H1 (cell line): Measurements from ENCODE around the gene ANAPC7. TPM values are rescaled to one million over a fixed set of nuclear protein-coding genes. Genes with fewer than 3 reads are reported as not detected.
A peak's percentile ranks its signal among the peaks of the same experiment; 100 is the strongest.

Experiments
- CTCF ChIA-PET: fragments of 300-600 bp; sonication (Branson Sonifier 250); formaldehyde crosslinking; loops from one replicate; lab custom pipeline; 2021; ENCODE audit not compliant: partially characterized antibody; lab: Charles Lee
- POLR2A ChIA-PET: fragments of 300-600 bp; sonication (Branson Sonifier 250); formaldehyde crosslinking; loops from one replicate; lab custom pipeline; 2021; ENCODE audit warnings: inconsistent platforms; ENCODE audit not compliant: partially characterized antibody; lab: Charles Lee
- DNase-seq, 2 experiments: peaks; one replicate each; pipeline versions ENCODE4 v3.0.0 to v3.0.0-alpha.2; 2010 to 2022; ENCODE audit warnings: low spot score in 2 of 2, low read depth in 1 of 2, mixed read lengths in 1 of 2
- FAIRE-seq: peaks from 2 replicates; lab custom pipeline; 2011; peaks lifted over from hg19 to GRCh38; lab: Jason Lieb, UNC
- H2AFZ ChIP-seq: 2 replicates; pipeline ENCODE4 v1.8.1; 2012; ENCODE audit warnings: low read length, inconsistent platforms
- H2AK5ac ChIP-seq: 2 replicates; pipeline ENCODE4 v1.6.1; 2013; ENCODE audit warnings: low read depth, low read length
- H2BK120ac ChIP-seq: replicated peaks from 2 replicates; pipeline ENCODE3; 2013; ENCODE audit warnings: low read depth, low read length, inconsistent platforms
- H2BK12ac ChIP-seq: 2 replicates; pipeline ENCODE4 v1.6.1; 2013; ENCODE audit warnings: low read depth, low read length
- H2BK15ac ChIP-seq: 2 replicates; pipeline ENCODE4 v1.6.1; 2013; ENCODE audit warnings: low read length
- H2BK20ac ChIP-seq: 2 replicates; pipeline ENCODE4 v1.6.1; 2013; ENCODE audit warnings: low read length
- H2BK5ac ChIP-seq: 2 replicates; pipeline ENCODE4 v1.6.1; 2013; ENCODE audit warnings: low read depth, low read length
- H3K14ac ChIP-seq: 2 replicates; pipeline ENCODE4 v1.6.1; 2013; ENCODE audit warnings: inconsistent platforms; ENCODE audit not compliant: insufficient read length
- H3K18ac ChIP-seq: 2 replicates; pipeline ENCODE4 v1.6.1; 2013; ENCODE audit warnings: low read length; ENCODE audit errors: extremely low read depth
- H3K23ac ChIP-seq: 2 replicates; pipeline ENCODE4 v1.6.1; 2013; ENCODE audit warnings: inconsistent platforms; ENCODE audit not compliant: insufficient read length
- H3K23me2 ChIP-seq: 2 replicates; pipeline ENCODE4 v1.6.1; 2013; ENCODE audit warnings: low read depth, low read length
- H3K27ac ChIP-seq: 2 replicates; pipeline ENCODE4 v1.6.1; 2011; ENCODE audit warnings: low read depth, low read length, inconsistent platforms
- H3K27me3 ChIP-seq, 4 experiments: replicated peaks in 1 of 4; 1 replicate in 1 of 4; 2 replicates in 3 of 4; pipeline versions ENCODE4 v1.6.1 to v1.8.1; 2011 to 2013; ENCODE audit warnings: low read length in 3 of 4, mild to moderate bottlenecking in 3 of 4, inconsistent platforms in 2 of 4, mixed read lengths in 2 of 4, moderate library complexity in 1 of 4; ENCODE audit not compliant: control insufficient read depth in 3 of 4, insufficient read depth in 3 of 4; ENCODE audit errors: extremely low read depth in 1 of 4
- H3K36me3 ChIP-seq, 4 experiments: 2 replicates each; pipeline versions ENCODE4 v1.6.1 to v1.8.1; 2011 to 2013; ENCODE audit warnings: mild to moderate bottlenecking in 4 of 4, low read length in 3 of 4, moderate library complexity in 2 of 4, control low read depth in 1 of 4, inconsistent platforms in 1 of 4; ENCODE audit not compliant: insufficient read depth in 4 of 4, control insufficient read depth in 2 of 4
- H3K4ac ChIP-seq: replicated peaks from 2 replicates; pipeline ENCODE3; 2013; ENCODE audit warnings: low read length, low read depth, mixed read lengths, inconsistent platforms; ENCODE audit not compliant: insufficient read length
- H3K4me1 ChIP-seq, 4 experiments: replicated peaks in 1 of 4; 1 replicate in 1 of 4; 2 replicates in 3 of 4; pipeline versions ENCODE4 v1.6.1 to v1.8.1; 2011 to 2013; ENCODE audit warnings: low read length in 3 of 4, inconsistent platforms in 2 of 4, mixed read lengths in 1 of 4; ENCODE audit not compliant: insufficient read depth in 4 of 4, control insufficient read depth in 3 of 4
- H3K4me2 ChIP-seq, 2 experiments: 2 replicates each; pipeline versions ENCODE4 v1.6.1 to v1.8.1; 2011 to 2013; ENCODE audit warnings: low read depth in 2 of 2, low read length in 2 of 2, control low read depth in 1 of 2, inconsistent platforms in 1 of 2, mild to moderate bottlenecking in 1 of 2; ENCODE audit not compliant: insufficient read depth in 1 of 2
- H3K4me3 ChIP-seq, 4 experiments: fragments of 200-600, 300-600 bp in 1 of 4; sonication (generic), shearing (Covaris generic), sonication (Bioruptor Twin) in 1 of 4; 2 replicates each; pipeline versions ENCODE4 v1.5.1 to v1.8.1; 2011 to 2016; ENCODE audit warnings: low read length in 4 of 4, low read depth in 3 of 4, control low read depth in 2 of 4, inconsistent platforms in 2 of 4, mild to moderate bottlenecking in 2 of 4, mixed read lengths in 1 of 4, moderate library complexity in 1 of 4; ENCODE audit not compliant: insufficient read depth in 2 of 4; ENCODE audit errors: extremely low read depth in 1 of 4
- H3K56ac ChIP-seq: replicated peaks from 2 replicates; pipeline ENCODE3; 2013; ENCODE audit warnings: low read depth, mild to moderate bottlenecking, mixed read lengths, low read length, inconsistent platforms; ENCODE audit not compliant: insufficient read length
- H3K79me1 ChIP-seq: 2 replicates; pipeline ENCODE4 v1.6.1; 2013; ENCODE audit warnings: low read depth, low read length, control low read depth
- H3K79me2 ChIP-seq, 2 experiments: 2 replicates each; pipeline versions ENCODE4 v1.6.1 to v1.8.1; 2012 to 2013; ENCODE audit warnings: low read length in 2 of 2, mild to moderate bottlenecking in 2 of 2, inconsistent platforms in 1 of 2; ENCODE audit not compliant: insufficient read depth in 2 of 2, control insufficient read depth in 1 of 2
- H3K9ac ChIP-seq, 4 experiments: replicated peaks in 1 of 4; 1 replicate in 1 of 4; 2 replicates in 3 of 4; pipeline versions ENCODE4 v1.6.1 to v1.8.1; 2011 to 2013; ENCODE audit warnings: low read depth in 3 of 4, low read length in 3 of 4, control low read depth in 2 of 4, mild to moderate bottlenecking in 2 of 4, moderate library complexity in 2 of 4, inconsistent platforms in 1 of 4; ENCODE audit errors: extremely low read depth in 1 of 4
- H3K9me3 ChIP-seq, 2 experiments: 2 replicates each; pipeline versions ENCODE4 v1.6.1 to v1.8.1; 2012 to 2013; ENCODE audit warnings: mild to moderate bottlenecking in 2 of 2, moderate library complexity in 2 of 2, control low read depth in 1 of 2, inconsistent platforms in 1 of 2, low read depth in 1 of 2, low read length in 1 of 2, mixed read lengths in 1 of 2; ENCODE audit not compliant: insufficient read depth in 2 of 2
- H4K20me1 ChIP-seq, 2 experiments: replicated peaks in 1 of 2; 2 replicates each; pipeline versions ENCODE3 to v1.8.1; 2011 to 2013; ENCODE audit warnings: inconsistent platforms in 2 of 2, low read length in 2 of 2, mild to moderate bottlenecking in 1 of 2; ENCODE audit not compliant: insufficient read depth in 2 of 2, control insufficient read depth in 1 of 2
- H4K5ac ChIP-seq: 2 replicates; pipeline ENCODE4 v1.6.1; 2013; ENCODE audit warnings: low read length, low read depth, mixed read lengths, inconsistent platforms; ENCODE audit not compliant: insufficient read length
- H4K8ac ChIP-seq: 2 replicates; pipeline ENCODE4 v1.8.0; 2013; ENCODE audit warnings: mild to moderate bottlenecking, moderate library complexity, low read length, inconsistent platforms; ENCODE audit not compliant: insufficient read depth; ENCODE audit errors: extremely low read depth
- H4K91ac ChIP-seq: replicated peaks from 2 replicates; pipeline ENCODE3; 2013; ENCODE audit warnings: low read length, mixed read lengths, inconsistent platforms; ENCODE audit not compliant: insufficient read length
- CHD1 ChIP-seq: IDR thresholded peaks from 2 replicates; pipeline ENCODE4 v1.6.1; 2012; ENCODE audit warnings: low read depth, low read length, improper control_type of control experiment
- CTCF ChIP-seq, 3 experiments: IDR thresholded peaks; 1 replicate in 2 of 3; 2 replicates in 1 of 3; pipeline versions ENCODE4 v1.5.1 to v1.6.1; 2011; ENCODE audit warnings: low read length in 3 of 3, mild to moderate bottlenecking in 3 of 3, inconsistent platforms in 2 of 3, low read depth in 1 of 3, moderate library complexity in 1 of 3; ENCODE audit not compliant: insufficient read depth in 1 of 3; ENCODE audit errors: control extremely low read depth in 1 of 3
- NANOG ChIP-seq: IDR thresholded peaks from 2 replicates; pipeline ENCODE4 v1.6.1; 2011; ENCODE audit warnings: low read length, low read depth, mild to moderate bottlenecking, inconsistent platforms; ENCODE audit not compliant: insufficient read depth, poor library complexity, severe bottlenecking
- POLR2AphosphoS5 ChIP-seq: IDR thresholded peaks from 2 replicates; pipeline ENCODE4 v1.6.1; 2011; ENCODE audit warnings: low read depth, low read length
- RAD21 ChIP-seq, 2 experiments: IDR thresholded peaks in 1 of 2; conservative IDR thresholded peaks in 1 of 2; 2 replicates each; pipeline ENCODE4 v1.6.1; 2011; ENCODE audit warnings: low read depth in 2 of 2, low read length in 2 of 2, improper control_type of control experiment in 1 of 2, inconsistent platforms in 1 of 2, mild to moderate bottlenecking in 1 of 2, moderate library complexity in 1 of 2
- RFX5 ChIP-seq: IDR thresholded peaks from 2 replicates; pipeline ENCODE4 v1.6.1; 2011; ENCODE audit warnings: low read depth, low read length, improper control_type of control experiment, borderline replicate concordance
- SP2 ChIP-seq: IDR thresholded peaks from 2 replicates; pipeline ENCODE4 v1.6.1; 2012; ENCODE audit warnings: mild to moderate bottlenecking, low read length, inconsistent platforms
- SP4 ChIP-seq: IDR thresholded peaks from 2 replicates; pipeline ENCODE4 v1.6.1; 2012; ENCODE audit warnings: low read length, inconsistent platforms
- TAF1 ChIP-seq: IDR thresholded peaks from 2 replicates; pipeline ENCODE4 v1.6.1; 2011; ENCODE audit warnings: mild to moderate bottlenecking, low read depth, low read length
- WGBS, 2 experiments: shearing (Covaris generic) in 1 of 2; methylation state at CpG; one replicate each; pipeline versions ENCODE4 v1.1.6 to v1.1.7; 2013 to 2015; ENCODE audit warnings: low lambda C conversion rate in 2 of 2, mixed read lengths in 2 of 2, inconsistent platforms in 1 of 2, low coverage in 1 of 2, missing lambda C conversion rate in 1 of 2; ENCODE audit not compliant: insufficient replicate concordance in 2 of 2, insufficient coverage in 1 of 2, insufficient read length in 1 of 2; ENCODE audit errors: extremely low coverage in 1 of 2, missing lambda C conversion rate in 1 of 2; 5-methylcytosine and 5-hydroxymethylcytosine counted together
- polyA plus RNA-seq, 7 experiments: library from polyadenylated mRNA; depleted of rRNA in 3 of 7; stranded (reverse) in 5 of 7; unstranded in 2 of 7; fragments of >200 nt in 5 of 7; fragments of 200-250 nt in 2 of 7; gene quantifications; 1 replicate in 5 of 7; 2 replicates in 1 of 7; 4 replicates in 1 of 7; pipeline versions ENCODE4 v1.2.1 to v1.2.3, GENCODE V29; 2011 to 2013; ENCODE audit warnings: missing spikeins in 2 of 7, mixed read lengths in 2 of 7
- total RNA-seq: library from RNA; stranded (reverse); fragmentation: NEBNext Ultra II Directional; extraction: Animal tissue kit (Norgen Biotek cat#: 25700); gene quantifications from 2 replicates; pipeline ENCODE4 v1.2.1, GENCODE V29; 2021

ANAPC7 gene
- total and polyA plus RNA-seq, 2 of the 8 experiments (the other 6 are each of a cell fraction or from before 2014, with no cell fraction given) = 72.8 to 105 TPM

- Histone ChIP-seq H3K27me3 (no peaks in the 10 kb centered on the region), H3K4me1 (no peaks in the 10 kb centered on the region), H3K9me3 (no peaks in the 10 kb centered on the region), H3K79me2 (no peaks in the 10 kb centered on the region), H3K23me2 (no peaks in the 10 kb centered on the region), H2BK120ac (no peak overlapping the region), H2BK5ac (no peak overlapping the region), H2BK15ac (no peak overlapping the region), H3K4ac (no peak overlapping the region), H4K20me1 (no peaks in the 10 kb centered on the region), H4K5ac (no peak overlapping the region), H3K18ac (no peak overlapping the region), H3K14ac (no peak overlapping the region), H3K9ac (no peak overlapping the region), H2AFZ (no peak overlapping the region), H3K36me3 (peaks cover 0 to 4% (median 0%) of the 10 kb centered on the region in 4 experiments; a peak in 3 of 8 replicates), H3K23ac (no peak overlapping the region), H2AK5ac (no peak overlapping the region), H2BK12ac (no peak overlapping the region), H3K27ac (no peak overlapping the region), H3K56ac (no peak overlapping the region), H3K4me2 (no peak overlapping the region), H4K8ac (no peak overlapping the region), H4K91ac (no peak overlapping the region), H2BK20ac (no peak overlapping the region), H3K4me3 (no peak overlapping the region), H3K79me1 (no peaks in the 10 kb centered on the region)
- WGBS, 2 experiments = 41% methylated on average over 3 of the region's 3 CpGs; no CpG with 5 or more reads in 1 of the 2 experiments
- DNase-seq (no peak), FAIRE-seq (peak; percentile 7)
- ChIA-PET POLR2A (interaction anchor here (3.9 to 8.1 kb wide), 2 partner anchors 11 to 17 kb away, joined by 20 to 48 read pairs; no protein-coding TSS in a partner anchor), CTCF (interaction anchor here (1.3 to 1.6 kb wide), 3 partner anchors 11 to 72 kb away, joined by 3 to 6 read pairs (median 5); no protein-coding TSS in a partner anchor)
- TF ChIP-seq POLR2AphosphoS5 (no peak), RAD21 (IDR thresholded peaks at IDR 0.05 in 1 of 2, conservative IDR thresholded peaks at IDR 0.05 in 1 of 2; ENCODE audit: low read depth in 2 of 2, low read length in 2 of 2) (peak; percentile 42 to 48), CHD1 (no peak), SP4 (no peak), CTCF (IDR thresholded peaks at IDR 0.05; ENCODE audit: control extremely low read depth in 1 of 3, insufficient read depth in 1 of 3, low read depth in 1 of 3, low read length in 3 of 3) (peak; percentile 38 to 71 (median 63)), TAF1 (no peak), NANOG (no peak), RFX5 (no peak), SP2 (no peak)
These were observed 48.4 kb downstream of the ANAPC7 start for GRCh38 chr12:110355073-110355472.
